WTC11 (cell line): ENCODE data around the gene SHANK3. TPM values are rescaled to one million over a fixed set of nuclear protein-coding genes. Genes with fewer than 3 reads are reported as not detected.

Experiments used
- ATAC-seq: fragments of 200-7000 bp; cut with Tn5 transposase; 2 replicates; pipeline ENCODE4 v1.10.0; 2021; ENCODE audit warnings: mild to moderate bottlenecking, moderate library complexity
- CTCF ChIA-PET: fragments of 300-600 bp; sonication (Branson Sonifier 250); formaldehyde crosslinking; loops from one replicate; lab custom pipeline; 2021; ENCODE audit warnings: antibody characterized with exemption; lab: Charles Lee
- POLR2A ChIA-PET: fragments of 350-600 bp; sonication (Branson Sonifier 250); formaldehyde crosslinking; loops from one replicate; lab custom pipeline; 2021; ENCODE audit warnings: antibody characterized with exemption; lab: Charles Lee
- DNase-seq: peaks from one replicate; pipeline ENCODE4 v3.0.0; 2021; ENCODE audit warnings: low spot score
- H3K27ac Mint-ChIP-seq: 2 replicates; pipeline ENCODE4 v1.8.0; 2021; ENCODE audit warnings: mixed read lengths
- H3K27me3 Mint-ChIP-seq: 2 replicates; pipeline ENCODE4 v1.8.0; 2021; ENCODE audit warnings: low read depth, mild to moderate bottlenecking, moderate library complexity, mixed read lengths
- H3K36me3 Mint-ChIP-seq: 2 replicates; pipeline ENCODE4 v1.8.0; 2021; ENCODE audit warnings: mixed read lengths
- H3K4me1 Mint-ChIP-seq: 2 replicates; pipeline ENCODE4 v1.8.0; 2022; ENCODE audit warnings: mixed read lengths
- H3K4me3 Mint-ChIP-seq: 2 replicates; pipeline ENCODE4 v1.8.0; 2021; ENCODE audit warnings: mild to moderate bottlenecking, moderate library complexity, mixed read lengths
- H3K9me3 Mint-ChIP-seq: 2 replicates; pipeline ENCODE4 v1.8.0; 2021; ENCODE audit warnings: mixed read lengths
- CBFB ChIP-seq: sonication (generic); formaldehyde crosslinking; IDR thresholded peaks from 2 replicates; pipeline ENCODE4 v1.8.1; 2022; ENCODE audit warnings: mild to moderate bottlenecking, low read depth, missing genetic modification reagents
- ELF4 ChIP-seq: sonication (generic); formaldehyde crosslinking; IDR thresholded peaks from 2 replicates; pipeline ENCODE4 v1.8.1; 2022; ENCODE audit warnings: low read depth, mild to moderate bottlenecking, moderate library complexity, missing genetic modification reagents
- FOXK1 ChIP-seq: sonication (generic); formaldehyde crosslinking; IDR thresholded peaks from 2 replicates; pipeline ENCODE4 v1.8.0; 2022; ENCODE audit warnings: mild to moderate bottlenecking, moderate library complexity, missing genetic modification reagents
- GRHL2 ChIP-seq: fragments of 250-450 bp; sonication (Bioruptor Pico); IDR thresholded peaks from 2 replicates; pipeline ENCODE4 v1.8.0; 2022; ENCODE audit warnings: mild to moderate bottlenecking, moderate library complexity; ENCODE audit not compliant: insufficient replicate concordance, severe bottlenecking
- HMGXB4 ChIP-seq: sonication (generic); formaldehyde crosslinking; IDR thresholded peaks from 2 replicates; pipeline ENCODE4 v1.8.1; 2023; ENCODE audit warnings: mild to moderate bottlenecking, moderate library complexity, missing genetic modification reagents
- MAX ChIP-seq: sonication (generic); formaldehyde crosslinking; IDR thresholded peaks from 2 replicates; pipeline ENCODE4 v1.8.0; 2022; ENCODE audit warnings: mild to moderate bottlenecking, missing genetic modification reagents
- MXD4 ChIP-seq: fragments of 250-450 bp; sonication (Bioruptor Pico); IDR thresholded peaks from 2 replicates; pipeline ENCODE4 v1.8.0; 2021; ENCODE audit warnings: mild to moderate bottlenecking, moderate library complexity, borderline replicate concordance
- NFYB ChIP-seq: sonication (generic); formaldehyde crosslinking; conservative IDR thresholded peaks from 2 replicates; pipeline ENCODE4 v1.8.0; 2022; ENCODE audit warnings: low read depth, missing genetic modification reagents
- SP1 ChIP-seq: sonication (generic); formaldehyde crosslinking; conservative IDR thresholded peaks from 2 replicates; pipeline ENCODE4 v1.8.1; 2022; ENCODE audit warnings: missing genetic modification reagents
- TP53 ChIP-seq: sonication (generic); formaldehyde crosslinking; IDR thresholded peaks from 2 replicates; pipeline ENCODE4 v1.8.1; 2023; ENCODE audit warnings: mild to moderate bottlenecking, missing genetic modification reagents
- USF1 ChIP-seq: sonication (generic); formaldehyde crosslinking; IDR thresholded peaks from 2 replicates; pipeline ENCODE4 v1.8.0; 2022; ENCODE audit warnings: mild to moderate bottlenecking, missing genetic modification reagents
- USF2 ChIP-seq: sonication (generic); formaldehyde crosslinking; IDR thresholded peaks from 2 replicates; pipeline ENCODE4 v1.8.1; 2023; ENCODE audit warnings: mild to moderate bottlenecking, missing genetic modification reagents, moderate library complexity
- ZNF317 ChIP-seq: sonication (generic); formaldehyde crosslinking; IDR thresholded peaks from 2 replicates; pipeline ENCODE4 v1.8.1; 2023; ENCODE audit warnings: low read depth, mild to moderate bottlenecking, moderate library complexity, missing genetic modification reagents, borderline replicate concordance
- ZNF512 ChIP-seq: sonication (generic); formaldehyde crosslinking; IDR thresholded peaks from 2 replicates; pipeline ENCODE4 v1.8.1; 2022; ENCODE audit warnings: missing genetic modification reagents, borderline replicate concordance
- total RNA-seq: library from RNA; stranded (reverse); gene quantifications from 3 replicates; pipeline ENCODE4 v1.2.3, GENCODE V29; 2021
- TF ChIP-seq, protein P1 (sequence below): sonication (generic); formaldehyde crosslinking; IDR thresholded peaks from 2 replicates; pipeline ENCODE4 v1.8.0; 2022; ENCODE audit warnings: missing genetic modification reagents
- TF ChIP-seq, protein P2 (sequence below): sonication (generic); formaldehyde crosslinking; IDR thresholded peaks from 2 replicates; pipeline ENCODE4 v1.8.0; 2023; ENCODE audit warnings: missing genetic modification reagents, mild to moderate bottlenecking, borderline replicate concordance

Gene SHANK3
- total RNA-seq, 1 experiment from 2014 or later: 9.6 TPM

- DNase-seq (no peak), ATAC-seq (no peak)
- Mint-ChIP-seq H3K36me3 (no peaks in the 10 kb centered on the region), H3K9me3 (no peaks in the 10 kb centered on the region), H3K4me1 (peaks cover 11% of the 10 kb centered on the region), H3K27ac (no peak overlapping the region), H3K4me3 (peak overlapping the region; percentile 70), H3K27me3 (peaks cover 18% of the 10 kb centered on the region)
- TF ChIP-seq, protein P1, sequence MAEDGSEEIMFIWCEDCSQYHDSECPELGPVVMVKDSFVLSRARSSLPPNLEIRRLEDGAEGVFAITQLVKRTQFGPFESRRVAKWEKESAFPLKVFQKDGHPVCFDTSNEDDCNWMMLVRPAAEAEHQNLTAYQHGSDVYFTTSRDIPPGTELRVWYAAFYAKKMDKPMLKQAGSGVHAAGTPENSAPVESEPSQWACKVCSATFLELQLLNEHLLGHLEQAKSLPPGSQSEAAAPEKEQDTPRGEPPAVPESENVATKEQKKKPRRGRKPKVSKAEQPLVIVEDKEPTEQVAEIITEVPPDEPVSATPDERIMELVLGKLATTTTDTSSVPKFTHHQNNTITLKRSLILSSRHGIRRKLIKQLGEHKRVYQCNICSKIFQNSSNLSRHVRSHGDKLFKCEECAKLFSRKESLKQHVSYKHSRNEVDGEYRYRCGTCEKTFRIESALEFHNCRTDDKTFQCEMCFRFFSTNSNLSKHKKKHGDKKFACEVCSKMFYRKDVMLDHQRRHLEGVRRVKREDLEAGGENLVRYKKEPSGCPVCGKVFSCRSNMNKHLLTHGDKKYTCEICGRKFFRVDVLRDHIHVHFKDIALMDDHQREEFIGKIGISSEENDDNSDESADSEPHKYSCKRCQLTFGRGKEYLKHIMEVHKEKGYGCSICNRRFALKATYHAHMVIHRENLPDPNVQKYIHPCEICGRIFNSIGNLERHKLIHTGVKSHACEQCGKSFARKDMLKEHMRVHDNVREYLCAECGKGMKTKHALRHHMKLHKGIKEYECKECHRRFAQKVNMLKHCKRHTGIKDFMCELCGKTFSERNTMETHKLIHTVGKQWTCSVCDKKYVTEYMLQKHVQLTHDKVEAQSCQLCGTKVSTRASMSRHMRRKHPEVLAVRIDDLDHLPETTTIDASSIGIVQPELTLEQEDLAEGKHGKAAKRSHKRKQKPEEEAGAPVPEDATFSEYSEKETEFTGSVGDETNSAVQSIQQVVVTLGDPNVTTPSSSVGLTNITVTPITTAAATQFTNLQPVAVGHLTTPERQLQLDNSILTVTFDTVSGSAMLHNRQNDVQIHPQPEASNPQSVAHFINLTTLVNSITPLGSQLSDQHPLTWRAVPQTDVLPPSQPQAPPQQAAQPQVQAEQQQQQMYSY: peak; percentile 22; the same call in 1 of the 2 replicates
- 0 out of 2 replicates have a peak, but pooled peaks have one; percentile 29 for TF ChIP-seq ZNF317 (CRISPR knock-in tag)
- TF ChIP-seq NFYB: no peak
- TF ChIP-seq ELF4 (CRISPR knock-in tag): no peak
- no peak for TF ChIP-seq GRHL2
- TF ChIP-seq MXD4 (CRISPR knock-in tag): no peak
- no peak for TF ChIP-seq CBFB
- no peak for TF ChIP-seq FOXK1
- TF ChIP-seq ZNF512: no peak
- POLR2A ChIA-PET: interaction anchor here (0.6 to 1.9 kb wide), 2 partner anchors 13 to 15 kb away, joined by 3 to 12 read pairs; no protein-coding TSS in a partner anchor
- CTCF ChIA-PET: interaction anchor here (0.5 to 4.5 kb wide), 30 partner anchors 14 to 482 kb away, joined by 3 to 78 read pairs (median 4); partner anchors contain the start of genes CPT1B, SCO2, SHANK3 and SYCE3
Observed at GRCh38 chr22:50626850-50627641, 45.6 kb upstream of the SHANK3 start.

GRCh38 chr22:50627642-50628542, 44.7 kb upstream of the SHANK3 start, which contains the start of gene ARSA:
Gene ARSA, minus strand, starts transcription at chr22:50628152. Its CDS starts 373 bp downstream, at chr22:50627779.
- H3K4me3 Mint-ChIP-seq: peak within 1 kb of the TSS; percentile 80
- H3K27ac Mint-ChIP-seq: no peak within 1 kb of the TSS
- TF ChIP-seq USF1 (CRISPR knock-in tag): peak; percentile 21; the same call in 1 of the 2 replicates
- peak; percentile 62; the same call in 1 of the 2 replicates for TF ChIP-seq HMGXB4 (CRISPR knock-in tag)
- TF ChIP-seq SP1 (CRISPR knock-in tag): peak; percentile 63
- peak; percentile 44; the same call in 1 of the 2 replicates for TF ChIP-seq TP53 (CRISPR knock-in tag)
- TF ChIP-seq MAX (CRISPR knock-in tag): peak; percentile 49; the same call in 1 of the 2 replicates
- TF ChIP-seq USF2 (CRISPR knock-in tag): peak; percentile 44
- TF ChIP-seq, protein P2, sequence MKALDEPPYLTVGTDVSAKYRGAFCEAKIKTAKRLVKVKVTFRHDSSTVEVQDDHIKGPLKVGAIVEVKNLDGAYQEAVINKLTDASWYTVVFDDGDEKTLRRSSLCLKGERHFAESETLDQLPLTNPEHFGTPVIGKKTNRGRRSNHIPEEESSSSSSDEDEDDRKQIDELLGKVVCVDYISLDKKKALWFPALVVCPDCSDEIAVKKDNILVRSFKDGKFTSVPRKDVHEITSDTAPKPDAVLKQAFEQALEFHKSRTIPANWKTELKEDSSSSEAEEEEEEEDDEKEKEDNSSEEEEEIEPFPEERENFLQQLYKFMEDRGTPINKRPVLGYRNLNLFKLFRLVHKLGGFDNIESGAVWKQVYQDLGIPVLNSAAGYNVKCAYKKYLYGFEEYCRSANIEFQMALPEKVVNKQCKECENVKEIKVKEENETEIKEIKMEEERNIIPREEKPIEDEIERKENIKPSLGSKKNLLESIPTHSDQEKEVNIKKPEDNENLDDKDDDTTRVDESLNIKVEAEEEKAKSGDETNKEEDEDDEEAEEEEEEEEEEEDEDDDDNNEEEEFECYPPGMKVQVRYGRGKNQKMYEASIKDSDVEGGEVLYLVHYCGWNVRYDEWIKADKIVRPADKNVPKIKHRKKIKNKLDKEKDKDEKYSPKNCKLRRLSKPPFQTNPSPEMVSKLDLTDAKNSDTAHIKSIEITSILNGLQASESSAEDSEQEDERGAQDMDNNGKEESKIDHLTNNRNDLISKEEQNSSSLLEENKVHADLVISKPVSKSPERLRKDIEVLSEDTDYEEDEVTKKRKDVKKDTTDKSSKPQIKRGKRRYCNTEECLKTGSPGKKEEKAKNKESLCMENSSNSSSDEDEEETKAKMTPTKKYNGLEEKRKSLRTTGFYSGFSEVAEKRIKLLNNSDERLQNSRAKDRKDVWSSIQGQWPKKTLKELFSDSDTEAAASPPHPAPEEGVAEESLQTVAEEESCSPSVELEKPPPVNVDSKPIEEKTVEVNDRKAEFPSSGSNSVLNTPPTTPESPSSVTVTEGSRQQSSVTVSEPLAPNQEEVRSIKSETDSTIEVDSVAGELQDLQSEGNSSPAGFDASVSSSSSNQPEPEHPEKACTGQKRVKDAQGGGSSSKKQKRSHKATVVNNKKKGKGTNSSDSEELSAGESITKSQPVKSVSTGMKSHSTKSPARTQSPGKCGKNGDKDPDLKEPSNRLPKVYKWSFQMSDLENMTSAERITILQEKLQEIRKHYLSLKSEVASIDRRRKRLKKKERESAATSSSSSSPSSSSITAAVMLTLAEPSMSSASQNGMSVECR: peak; percentile 24; the same call in 1 of the 2 replicates

More at GRCh38 chr22:50627642-50628542, 44.7 kb upstream of the SHANK3 start, which contains the start of gene ARSA:
- CTCF ChIA-PET: interaction anchor here (0.6 to 4.5 kb wide), 14 partner anchors 13 to 136 kb away, joined by 3 to 78 read pairs (median 5); partner anchors contain the start of genes CPT1B, KLHDC7B, LMF2 and NCAPH2
- H3K4me1 Mint-ChIP-seq: peaks cover 7% of the 10 kb centered on the region
- ATAC-seq (peak; percentile 83), DNase-seq (peak; percentile 82)
- peaks cover 18% of the 10 kb centered on the region for H3K27me3 Mint-ChIP-seq
- POLR2A ChIA-PET: interaction anchor here (0.5 to 1.9 kb wide), 2 partner anchors 14 to 88 kb away, joined by 5 to 12 read pairs; no protein-coding TSS in a partner anchor
- H3K9me3 Mint-ChIP-seq: no peaks in the 10 kb centered on the region
- H3K36me3 Mint-ChIP-seq: no peaks in the 10 kb centered on the region
